Measurements from ENCODE around the gene CCDC85A. TPM values are rescaled to one million over a fixed set of nuclear protein-coding genes. Genes with fewer than 3 reads are reported as not detected.

Gene CCDC85A
- total RNA-seq, 1 experiment from 2014 or later, result not detected

- DNase-seq (ENCODE audit: low read depth), result no peak
Observed at GRCh38 chr2:56297671-56298070, 113.9 kb downstream of the CCDC85A start.

GRCh38 chr2:56299171-56299691 lies 115.4 kb downstream of the CCDC85A start:
- DNase-seq (ENCODE audit: low read depth), result no peak

- no peak for DNase-seq (ENCODE audit: low read depth)
Observed at GRCh38 chr2:56309626-56310170, 125.9 kb downstream of the CCDC85A start.

GRCh38 chr2:56313500-56313921 lies 129.7 kb downstream of the CCDC85A start:
- no peak for DNase-seq (ENCODE audit: low read depth)

GRCh38 chr2:56314371-56314770 lies 130.6 kb downstream of the CCDC85A start:
- DNase-seq (ENCODE audit: low read depth), result no peak

GRCh38 chr2:56314796-56315195 lies 131.0 kb downstream of the CCDC85A start:
- no peak for DNase-seq (ENCODE audit: low read depth)

GRCh38 chr2:56315376-56315775 lies 131.6 kb downstream of the CCDC85A start:
- DNase-seq (ENCODE audit: low read depth), result no peak

GRCh38 chr2:56316011-56316410 lies 132.2 kb downstream of the CCDC85A start:
- DNase-seq (ENCODE audit: low read depth), result no peak

- no peak for DNase-seq (ENCODE audit: low read depth)
Observed at GRCh38 chr2:56318147-56318546, 134.4 kb downstream of the CCDC85A start.

GRCh38 chr2:56325661-56326345 lies 142.0 kb downstream of the CCDC85A start:
- DNase-seq (ENCODE audit: low read depth), result no peak

GRCh38 chr2:56326346-56326741 lies 142.6 kb downstream of the CCDC85A start:
- no peak for DNase-seq (ENCODE audit: low read depth)

- no peak for DNase-seq (ENCODE audit: low read depth)
Observed at GRCh38 chr2:56331810-56332209, 148.0 kb downstream of the CCDC85A start.

- DNase-seq (ENCODE audit: low read depth), result no peak
Observed at GRCh38 chr2:56333812-56334485, 150.2 kb downstream of the CCDC85A start.

GRCh38 chr2:56334622-56335021 lies 150.8 kb downstream of the CCDC85A start:
- DNase-seq (ENCODE audit: low read depth), result no peak

- no peak for DNase-seq (ENCODE audit: low read depth)
Observed at GRCh38 chr2:56335101-56335500, 151.3 kb downstream of the CCDC85A start.

- no peak for DNase-seq (ENCODE audit: low read depth)
Observed at GRCh38 chr2:56337342-56337741, 153.6 kb downstream of the CCDC85A start.

- no peak for DNase-seq (ENCODE audit: low read depth)
Observed at GRCh38 chr2:56338232-56338631, 154.4 kb downstream of the CCDC85A start.

GRCh38 chr2:56344771-56345170 lies 161.0 kb downstream of the CCDC85A start:
- no peak for DNase-seq (ENCODE audit: low read depth)

GRCh38 chr2:56347881-56348280 lies 164.1 kb downstream of the CCDC85A start:
- no peak for DNase-seq (ENCODE audit: low read depth)

GRCh38 chr2:56348392-56349210 lies 164.8 kb downstream of the CCDC85A start:
- DNase-seq (ENCODE audit: low read depth), result no peak

- no peak for DNase-seq (ENCODE audit: low read depth)
Observed at GRCh38 chr2:56357655-56358295, 174.0 kb downstream of the CCDC85A start.

- DNase-seq (ENCODE audit: low read depth), result no peak
Observed at GRCh38 chr2:56361844-56362243, 178.1 kb downstream of the CCDC85A start.
